ENCODE measurements around the gene KCNQ1.

Gene KCNQ1

GRCh38 chr11:2713661-2714462 is 269.1 kb downstream of the KCNQ1 start:
- H3K4me3 ChIP-seq (ENCODE audit: low read depth, low read length), result no peak overlapping the region
- TF ChIP-seq, protein P1, sequence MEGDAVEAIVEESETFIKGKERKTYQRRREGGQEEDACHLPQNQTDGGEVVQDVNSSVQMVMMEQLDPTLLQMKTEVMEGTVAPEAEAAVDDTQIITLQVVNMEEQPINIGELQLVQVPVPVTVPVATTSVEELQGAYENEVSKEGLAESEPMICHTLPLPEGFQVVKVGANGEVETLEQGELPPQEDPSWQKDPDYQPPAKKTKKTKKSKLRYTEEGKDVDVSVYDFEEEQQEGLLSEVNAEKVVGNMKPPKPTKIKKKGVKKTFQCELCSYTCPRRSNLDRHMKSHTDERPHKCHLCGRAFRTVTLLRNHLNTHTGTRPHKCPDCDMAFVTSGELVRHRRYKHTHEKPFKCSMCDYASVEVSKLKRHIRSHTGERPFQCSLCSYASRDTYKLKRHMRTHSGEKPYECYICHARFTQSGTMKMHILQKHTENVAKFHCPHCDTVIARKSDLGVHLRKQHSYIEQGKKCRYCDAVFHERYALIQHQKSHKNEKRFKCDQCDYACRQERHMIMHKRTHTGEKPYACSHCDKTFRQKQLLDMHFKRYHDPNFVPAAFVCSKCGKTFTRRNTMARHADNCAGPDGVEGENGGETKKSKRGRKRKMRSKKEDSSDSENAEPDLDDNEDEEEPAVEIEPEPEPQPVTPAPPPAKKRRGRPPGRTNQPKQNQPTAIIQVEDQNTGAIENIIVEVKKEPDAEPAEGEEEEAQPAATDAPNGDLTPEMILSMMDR (IDR thresholded peaks at IDR 0.05; ENCODE audit: low read depth, low read length, missing control alignments), result no peak
- in situ Hi-C loops (cut with HindIII; ENCODE audit: low sequenced_read_pairs), result no loop called here
- DNase-seq (ENCODE audit: low read depth), result no peak

- no peak for DNase-seq (ENCODE audit: low read depth)
- no peak overlapping the region for H3K4me3 ChIP-seq (ENCODE audit: low read depth, low read length)
- in situ Hi-C loops (cut with HindIII; ENCODE audit: low sequenced_read_pairs), result no loop called here
- TF ChIP-seq, protein P1 (IDR thresholded peaks at IDR 0.05; ENCODE audit: low read depth, low read length, missing control alignments), result no peak
These were observed 269.6 kb downstream of the KCNQ1 start for GRCh38 chr11:2714463-2714800.

DNA sequence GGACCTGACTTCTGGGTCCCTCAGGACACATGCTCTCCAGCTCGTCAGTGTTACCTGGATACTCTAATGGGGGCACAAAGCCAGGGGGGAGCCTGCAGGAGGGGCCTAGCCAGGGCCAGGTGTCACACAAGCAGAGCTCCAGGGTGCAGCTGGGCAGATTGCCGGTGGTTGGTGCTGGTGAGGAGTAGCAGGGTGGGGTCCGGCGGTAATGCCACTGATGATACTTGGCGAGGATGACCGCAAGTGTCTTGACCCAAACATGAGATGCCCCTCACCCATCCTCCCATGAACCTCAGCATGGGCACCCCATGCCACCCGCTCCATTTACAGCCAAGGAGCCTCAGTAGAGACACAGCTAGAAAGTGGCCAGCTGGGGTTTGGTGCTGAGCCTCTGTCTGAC is 270.1 kb downstream of the KCNQ1 start:
- TF ChIP-seq, protein P1 (IDR thresholded peaks at IDR 0.05; ENCODE audit: low read depth, low read length, missing control alignments), result no peak
- no peak overlapping the region for H3K4me3 ChIP-seq (ENCODE audit: low read depth, low read length)
- in situ Hi-C loops (cut with HindIII; ENCODE audit: low sequenced_read_pairs), result no loop called here
- DNase-seq (ENCODE audit: low read depth), result no peak

DNA sequence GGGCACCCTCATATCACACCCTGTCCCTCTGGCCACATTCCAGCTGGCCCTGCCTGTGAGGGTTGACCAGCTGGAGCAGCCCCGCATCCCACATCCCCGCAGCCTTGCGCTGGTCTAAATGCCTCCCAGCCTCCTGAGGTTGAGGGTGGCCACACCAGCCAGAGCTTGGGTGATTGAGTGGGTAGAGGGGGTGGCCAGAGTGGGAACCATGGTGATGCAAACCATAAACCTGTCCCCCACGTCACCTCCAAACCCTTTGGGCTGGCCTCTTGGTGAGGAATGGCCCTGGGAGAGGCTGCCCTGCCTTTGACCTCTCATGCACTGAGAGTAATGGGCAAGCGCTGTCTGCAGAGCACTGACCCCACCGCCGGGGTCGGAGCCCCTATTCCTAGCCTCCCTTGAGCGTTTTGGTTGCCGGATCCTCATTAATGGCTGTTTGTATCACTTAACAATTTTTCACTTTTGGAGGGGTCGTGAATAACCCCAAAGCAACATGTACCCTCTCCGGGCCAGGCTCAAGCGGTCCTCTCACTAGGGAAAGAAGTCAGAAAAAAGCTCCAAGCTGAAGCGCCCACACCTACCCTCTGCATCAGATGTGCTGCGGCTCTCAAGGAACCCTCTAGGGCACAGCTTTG is 271.0 kb downstream of the KCNQ1 start:
- in situ Hi-C loops (cut with HindIII; ENCODE audit: low sequenced_read_pairs), result no loop called here

GRCh38 chr11:2716376-2717095 is 271.7 kb downstream of the KCNQ1 start:
- H3K4me3 ChIP-seq (ENCODE audit: low read depth, low read length), result no peak overlapping the region
- TF ChIP-seq, protein P1 (IDR thresholded peaks at IDR 0.05; ENCODE audit: low read depth, low read length, missing control alignments), result no peak
- in situ Hi-C loops (cut with HindIII; ENCODE audit: low sequenced_read_pairs), result no loop called here
- no peak for DNase-seq (ENCODE audit: low read depth)

More for the DNA sequence above, 271.0 kb downstream of the KCNQ1 start:
- no peak for DNase-seq (ENCODE audit: low read depth)
- no peak overlapping the region for H3K4me3 ChIP-seq (ENCODE audit: low read depth, low read length)
- TF ChIP-seq, protein P1 (IDR thresholded peaks at IDR 0.05; ENCODE audit: low read depth, low read length, missing control alignments), result no peak

DNA sequence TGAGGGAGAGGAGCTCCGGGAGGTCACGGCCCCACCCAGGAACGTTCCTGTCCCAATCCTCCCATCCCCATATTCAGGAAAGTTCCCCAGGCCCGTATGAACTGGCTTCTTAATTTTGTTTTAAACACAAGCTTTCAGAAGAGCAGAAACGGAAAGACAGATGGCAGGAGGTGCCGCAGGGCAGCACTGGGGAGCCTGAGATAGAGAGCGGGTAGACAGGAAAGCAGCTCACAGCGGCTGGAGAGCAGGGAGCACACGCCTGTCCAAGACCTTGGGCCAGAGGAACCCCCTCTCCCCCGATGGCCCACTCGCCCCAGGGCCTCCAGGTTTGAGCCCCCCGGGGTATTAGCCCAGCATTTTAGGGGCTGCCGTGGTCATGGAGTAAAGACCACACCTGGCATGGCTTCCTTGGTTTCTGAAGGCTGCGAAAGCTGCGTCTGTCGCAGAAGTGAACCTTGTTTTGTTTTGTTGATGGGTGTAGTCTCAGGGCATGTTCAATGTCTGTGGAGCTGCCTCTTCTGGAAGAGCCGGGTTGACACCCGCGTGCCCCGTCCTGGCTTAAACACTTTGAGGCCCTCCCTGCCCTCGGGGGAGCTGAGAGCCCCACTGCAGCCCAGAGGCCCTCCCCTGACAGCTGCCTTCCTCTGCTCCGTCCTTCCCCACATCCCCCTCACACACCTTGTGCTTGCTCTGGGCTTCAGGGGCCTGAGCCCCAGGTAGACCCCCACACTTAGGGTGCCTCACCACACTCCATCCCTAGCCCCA is 272.9 kb downstream of the KCNQ1 start:
- no peak overlapping the region for H3K4me3 ChIP-seq (ENCODE audit: low read depth, low read length)
- DNase-seq (ENCODE audit: low read depth), result no peak
- TF ChIP-seq, protein P1 (IDR thresholded peaks at IDR 0.05; ENCODE audit: low read depth, low read length, missing control alignments), result no peak
- in situ Hi-C loops (cut with HindIII; ENCODE audit: low sequenced_read_pairs), result no loop called here

Data from astrocyte of the cerebellum (primary cell).